GM12892 (cell line): ENCODE measurements around the gene SLC7A4.

ENCODE experiments used
- POLR2A ChIP-seq: IDR thresholded peaks from 2 replicates; pipeline ENCODE4 v1.6.1; 2011; ENCODE audit warnings: low read depth, low read length, control low read depth
- POLR2AphosphoS5 ChIP-seq: IDR thresholded peaks from 2 replicates; pipeline ENCODE4 v1.6.1; 2011; ENCODE audit warnings: low read depth, low read length, control low read depth
- TAF1 ChIP-seq: IDR thresholded peaks from 2 replicates; pipeline ENCODE4 v1.6.1; 2011; ENCODE audit warnings: low read depth, mild to moderate bottlenecking, control low read depth, low read length, borderline replicate concordance

DNA sequence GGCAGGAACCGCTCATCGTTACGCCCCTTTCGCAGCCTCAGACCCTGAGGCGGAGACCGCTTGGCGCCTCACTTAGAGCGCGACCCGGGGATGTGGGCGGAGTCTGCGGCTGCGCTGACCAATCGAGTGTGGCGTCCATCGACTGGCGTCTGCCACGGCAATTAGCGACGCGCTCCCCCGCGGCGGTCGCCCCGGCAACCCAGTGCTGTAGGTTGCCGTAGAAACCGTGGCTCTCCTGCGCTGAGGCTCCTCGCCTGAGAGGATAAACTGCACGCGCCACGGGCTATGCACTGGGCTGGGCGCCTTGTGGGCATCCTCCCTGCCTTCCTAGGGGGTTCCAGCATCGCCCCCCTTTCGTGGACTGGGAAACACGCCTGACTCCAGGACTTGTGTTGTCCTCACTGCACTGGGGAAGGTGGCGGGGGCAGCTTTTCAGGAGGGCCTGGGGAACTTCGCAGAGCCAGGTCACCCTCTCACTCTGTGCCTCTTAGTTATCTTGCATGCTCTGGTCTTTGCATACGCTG, 18.1 kb downstream of the SLC7A4 start:
- TF ChIP-seq POLR2A, result no peak
- TF ChIP-seq TAF1, result no peak
- no peak for TF ChIP-seq POLR2AphosphoS5
